NB4 (cell line): ENCODE results near the gene HSD17B1.

Experiments used
- CTCF ChIP-seq: IDR thresholded peaks from one replicate; pipeline ENCODE4 v1.5.1; 2012; ENCODE audit warnings: low read depth, low read length
- MAX ChIP-seq: IDR thresholded peaks from 2 replicates; pipeline ENCODE4 v1.6.1; 2011; ENCODE audit warnings: low read depth, low read length
- MYC ChIP-seq: IDR thresholded peaks from 2 replicates; pipeline ENCODE4 v1.6.1; 2011; ENCODE audit warnings: low read depth, low read length
- POLR2A ChIP-seq: IDR thresholded peaks from 2 replicates; pipeline ENCODE4 v1.6.1; 2011; ENCODE audit warnings: mild to moderate bottlenecking; ENCODE audit not compliant: insufficient read length; ENCODE audit errors: extremely low read depth

- no peak for TF ChIP-seq CTCF
- TF ChIP-seq POLR2A, result no peak
- TF ChIP-seq MYC, result no peak
- TF ChIP-seq MAX, result no peak
Measured at GRCh38 chr17:42563543-42563942, 10.8 kb downstream of the HSD17B1 start.
